ENCODE measurements around the gene PSMA7. TPM values are rescaled to one million over a fixed set of nuclear protein-coding genes. Genes with fewer than 3 reads are reported as not detected.

Gene PSMA7
- 100 to 1,000 TPM; 432 to 433 TPM for total RNA-seq

DNA sequence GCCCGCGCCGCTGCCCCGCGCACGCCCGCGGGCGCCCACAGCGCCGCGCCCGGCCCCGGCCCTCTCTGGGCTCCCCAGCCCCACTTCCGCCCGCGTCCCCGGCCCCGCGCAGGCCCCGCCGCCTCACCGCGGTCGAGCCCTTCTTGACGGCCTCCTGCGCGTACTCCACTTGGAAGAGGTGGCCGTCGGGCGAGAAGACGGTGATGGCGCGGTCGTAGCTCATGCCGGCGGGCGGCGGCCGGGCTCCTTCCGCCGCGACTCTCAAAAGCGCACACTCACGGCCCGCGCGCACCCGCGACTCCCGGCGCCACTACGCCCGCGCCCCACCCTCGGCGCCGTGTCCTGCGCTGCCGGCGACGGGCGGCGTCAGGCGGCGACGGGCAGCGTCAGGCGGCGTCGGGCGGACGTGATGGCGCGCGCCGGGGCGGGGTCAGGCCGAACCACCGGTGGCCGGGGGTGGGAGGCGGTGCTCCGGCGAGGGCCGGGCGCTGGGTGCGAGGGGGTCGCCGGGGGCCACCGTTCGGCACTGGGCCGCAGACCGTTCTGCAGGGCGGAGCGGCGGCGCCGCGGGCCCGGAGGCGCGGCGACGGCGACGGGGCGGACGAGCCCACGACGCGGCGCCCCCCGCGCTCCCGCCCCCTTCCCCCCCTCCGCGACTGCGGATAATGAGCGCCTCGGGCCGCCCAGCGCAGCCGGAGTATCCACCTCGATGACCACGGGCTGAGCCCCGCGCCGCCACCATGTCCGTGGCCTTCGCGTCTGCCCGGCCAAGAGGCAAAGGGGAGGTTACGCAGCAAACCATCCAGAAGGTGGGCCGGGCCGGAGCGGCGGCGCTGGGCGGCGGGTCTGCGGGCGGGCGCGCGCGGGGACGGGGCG lies at the start of gene PSMA7, which contains the start of gene SS18L1:
PSMA7 (minus strand) TSS at position 314 of the 876 bp plus-strand sequence; CDS start at position 223, 91 bp downstream.
SS18L1 (plus strand) TSS at position 689 of the 876 bp plus-strand sequence; CDS start at position 741, 52 bp downstream.
- POLR2A ChIA-PET, result interaction anchor here (2.6 kb wide), 1 partner anchor 21 kb away, joined by 6 read pairs; the partner anchor contains the start of gene LSM14B
- CTCF ChIA-PET, result interaction anchor here (0.8 kb wide), 1 partner anchor 132 kb away, joined by 3 read pairs; no protein-coding TSS in a partner anchor

DNA sequence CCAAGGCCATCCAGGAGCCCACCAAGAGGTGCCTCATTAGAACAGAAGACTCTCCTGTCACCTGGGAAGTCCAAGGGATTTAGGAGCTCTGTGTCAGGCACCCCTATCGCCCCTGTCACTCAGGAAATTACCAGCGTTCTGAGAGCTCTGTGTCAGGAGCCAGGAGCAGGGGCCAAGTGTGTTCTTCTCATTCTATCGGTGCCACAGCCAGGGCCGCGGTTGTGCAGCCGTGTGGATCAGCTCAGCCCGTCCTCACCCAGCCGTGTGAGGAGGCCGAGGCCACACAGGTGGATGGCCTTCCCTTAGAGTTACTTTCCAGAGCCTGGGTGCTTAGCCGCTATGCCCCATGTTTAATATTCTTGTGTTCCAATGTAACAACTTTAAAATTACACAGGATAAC lies 49.4 kb upstream of the PSMA7 start:
- CTCF ChIA-PET, result no interaction called here
- POLR2A ChIA-PET, result no interaction called here

DNA sequence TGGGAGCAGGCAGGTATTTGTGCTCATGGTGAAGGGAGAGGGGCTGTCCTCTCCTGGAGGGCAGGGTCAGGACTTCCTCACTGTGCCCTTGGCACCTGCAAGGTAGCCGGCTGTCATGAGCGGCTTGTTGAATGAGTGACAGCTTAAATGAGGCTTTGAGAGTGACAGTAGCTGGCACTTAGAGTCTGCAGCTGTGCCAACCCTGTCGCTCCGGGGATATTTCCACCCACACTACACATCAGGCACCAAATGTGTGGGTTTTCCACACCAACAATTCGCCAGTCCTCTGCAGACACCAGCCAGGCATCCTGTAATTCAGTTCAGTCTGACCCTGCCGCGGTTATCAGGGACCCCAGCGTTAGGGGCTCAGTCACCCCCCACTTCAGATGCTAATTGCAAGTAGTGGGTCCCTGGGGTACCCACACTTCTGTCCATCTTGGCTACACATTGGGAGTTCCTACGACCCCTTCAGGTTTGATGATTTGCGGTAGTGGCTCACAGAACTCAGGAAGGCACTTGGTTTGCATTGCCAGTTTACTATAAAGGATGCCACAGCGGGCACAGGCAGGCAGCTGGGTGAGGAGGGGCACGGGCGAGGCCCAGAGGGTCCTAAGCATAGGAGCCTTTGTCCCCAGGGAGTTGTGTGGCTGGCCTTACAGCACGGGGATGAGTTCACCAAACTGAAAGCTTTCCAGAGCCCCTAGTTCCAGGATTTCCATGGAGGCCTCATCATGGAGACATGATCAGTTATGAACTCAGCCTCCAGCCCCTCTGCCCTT lies 48.8 kb upstream of the PSMA7 start:
- ChIA-PET CTCF (no interaction called here), POLR2A (interaction anchor here (0.5 kb wide), 1 partner anchor 110 kb away, joined by 3 read pairs; no protein-coding TSS in a partner anchor)

DNA sequence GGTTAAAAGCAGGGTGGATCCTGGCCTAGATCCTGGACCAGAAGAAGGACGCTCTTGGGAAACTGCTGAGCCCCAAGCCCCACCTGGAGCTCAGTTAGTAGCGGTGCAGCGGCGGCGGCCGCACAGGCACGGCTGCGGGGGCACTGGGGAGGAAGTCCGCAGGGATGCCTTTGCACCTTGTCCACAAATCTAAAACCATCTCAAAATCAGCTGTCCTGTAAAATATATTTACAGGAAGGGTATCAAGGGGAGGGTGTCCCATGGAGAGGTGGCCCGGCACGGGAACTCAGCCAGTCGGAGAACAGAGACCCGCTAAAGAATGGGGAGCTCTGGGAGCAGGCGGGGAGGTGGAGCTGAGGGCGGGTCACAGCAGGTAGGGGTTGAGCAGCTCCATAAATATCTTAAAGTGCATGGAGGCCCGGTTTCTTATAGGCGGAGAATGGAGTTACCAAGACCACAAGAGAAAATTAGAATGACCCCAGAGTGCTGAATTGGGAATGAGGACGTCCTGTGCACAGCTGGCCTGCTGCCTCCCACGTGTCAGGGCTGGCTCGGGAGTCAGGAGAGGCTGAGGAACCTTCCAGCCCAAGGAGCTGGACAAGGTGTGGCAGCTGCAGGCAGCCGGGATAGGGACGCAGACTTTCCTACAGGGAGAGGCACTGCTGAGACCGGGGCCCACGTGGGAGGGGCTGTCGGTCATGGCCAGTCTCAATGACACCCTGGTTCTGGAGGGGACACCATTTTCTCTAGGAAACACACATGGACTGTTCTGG lies 47.6 kb upstream of the PSMA7 start:
- CTCF ChIA-PET, result no interaction called here
- POLR2A ChIA-PET, result no interaction called here

DNA sequence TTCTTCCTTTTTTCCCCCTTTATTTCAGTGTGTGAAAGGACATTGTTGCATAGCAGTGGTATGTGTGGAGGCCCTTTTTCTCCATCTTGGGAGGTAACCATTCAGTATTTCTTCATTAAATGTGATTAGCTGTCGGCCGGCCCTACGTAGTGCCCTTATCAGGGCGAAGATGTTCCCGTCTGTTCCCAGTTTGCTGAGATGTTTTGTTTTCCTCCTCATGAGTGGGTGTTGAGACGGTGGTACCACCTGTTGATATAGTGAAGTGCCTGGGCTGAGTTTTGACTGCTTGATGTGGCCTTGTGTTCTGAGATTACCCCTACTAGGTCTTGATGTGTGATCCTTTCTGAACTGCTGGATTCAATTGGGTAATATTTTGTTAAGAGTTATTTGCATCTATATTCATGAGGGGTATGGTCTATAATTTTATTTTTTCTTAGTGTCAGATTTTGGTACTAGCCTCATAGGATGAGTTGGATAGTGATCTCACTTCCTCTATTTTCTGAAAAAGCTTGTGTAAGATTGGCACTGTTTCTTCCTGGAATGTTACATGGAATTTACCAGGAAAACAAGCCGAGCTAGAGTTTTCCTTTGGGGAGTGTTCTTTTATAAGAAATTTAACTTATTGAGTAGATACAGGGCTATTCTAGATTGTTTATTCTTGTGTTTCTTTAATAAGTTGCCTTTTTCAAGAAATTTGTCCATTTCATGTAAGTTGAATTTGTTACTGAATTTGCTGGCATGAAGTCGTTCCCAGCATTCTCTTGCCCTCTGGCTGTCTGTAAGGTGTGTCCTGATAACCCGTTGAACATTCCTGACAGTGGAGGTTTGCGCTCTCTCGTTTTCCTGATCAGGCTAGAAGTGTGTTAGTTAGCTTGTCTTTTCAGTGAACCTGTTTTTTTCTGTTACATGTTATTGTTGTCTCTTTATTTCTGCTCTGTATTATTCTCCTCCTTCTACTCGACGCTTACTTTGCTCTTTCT lies 44.0 kb upstream of the PSMA7 start:
- ChIA-PET CTCF (no interaction called here), POLR2A (no interaction called here)

DNA sequence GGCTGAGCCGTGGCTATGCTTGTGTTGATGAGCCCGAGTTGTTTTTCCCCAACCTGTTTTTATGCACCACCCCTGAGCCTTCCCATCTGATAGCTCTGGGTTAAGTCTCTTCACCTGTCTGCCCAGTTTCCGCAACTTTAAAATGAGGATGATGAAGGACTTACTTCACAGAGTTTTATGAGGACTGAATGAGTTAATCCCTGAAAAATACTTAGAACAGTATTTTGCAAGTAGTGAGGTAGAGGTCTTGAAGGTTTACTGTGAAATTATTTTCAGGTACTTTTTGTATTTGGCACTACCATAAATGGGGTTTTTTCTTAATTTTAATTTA lies 42.9 kb upstream of the PSMA7 start:
- POLR2A ChIA-PET, result no interaction called here
- CTCF ChIA-PET, result no interaction called here

DNA sequence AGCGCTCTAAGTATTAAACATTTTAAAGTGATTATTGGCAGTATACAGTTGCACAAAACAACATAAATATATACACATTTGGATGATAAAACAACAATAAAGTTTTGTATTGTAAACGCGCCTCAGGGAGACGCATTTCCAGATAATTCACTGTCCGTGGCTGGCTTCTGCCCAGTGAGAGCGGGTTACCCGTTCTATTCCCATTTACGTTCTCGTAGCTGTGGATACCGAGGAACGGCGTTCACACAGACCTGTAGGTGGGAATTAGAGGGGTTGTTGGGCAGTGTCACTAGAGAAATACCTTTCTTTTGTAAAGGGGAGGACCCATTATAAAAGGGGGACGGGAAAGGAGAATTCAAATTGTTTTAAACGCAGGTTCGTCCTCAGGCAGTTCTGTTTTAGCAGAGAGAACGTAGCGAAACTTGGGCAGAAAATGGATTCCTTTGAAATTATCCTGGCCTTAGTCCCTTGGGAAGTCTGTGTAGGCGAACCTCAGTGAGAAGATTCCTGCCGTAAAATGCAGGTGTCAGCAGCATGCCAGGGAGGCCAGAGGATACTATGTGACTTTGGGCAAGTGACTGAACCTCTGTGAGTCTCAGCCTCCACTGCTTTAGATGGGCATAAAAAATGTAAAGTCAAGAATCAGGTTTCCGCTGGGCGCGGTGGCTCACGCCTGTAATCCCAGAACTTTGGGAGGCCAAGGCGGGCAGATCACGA lies 40.4 kb upstream of the PSMA7 start:
- CTCF ChIA-PET, result no interaction called here
- POLR2A ChIA-PET, result no interaction called here

DNA sequence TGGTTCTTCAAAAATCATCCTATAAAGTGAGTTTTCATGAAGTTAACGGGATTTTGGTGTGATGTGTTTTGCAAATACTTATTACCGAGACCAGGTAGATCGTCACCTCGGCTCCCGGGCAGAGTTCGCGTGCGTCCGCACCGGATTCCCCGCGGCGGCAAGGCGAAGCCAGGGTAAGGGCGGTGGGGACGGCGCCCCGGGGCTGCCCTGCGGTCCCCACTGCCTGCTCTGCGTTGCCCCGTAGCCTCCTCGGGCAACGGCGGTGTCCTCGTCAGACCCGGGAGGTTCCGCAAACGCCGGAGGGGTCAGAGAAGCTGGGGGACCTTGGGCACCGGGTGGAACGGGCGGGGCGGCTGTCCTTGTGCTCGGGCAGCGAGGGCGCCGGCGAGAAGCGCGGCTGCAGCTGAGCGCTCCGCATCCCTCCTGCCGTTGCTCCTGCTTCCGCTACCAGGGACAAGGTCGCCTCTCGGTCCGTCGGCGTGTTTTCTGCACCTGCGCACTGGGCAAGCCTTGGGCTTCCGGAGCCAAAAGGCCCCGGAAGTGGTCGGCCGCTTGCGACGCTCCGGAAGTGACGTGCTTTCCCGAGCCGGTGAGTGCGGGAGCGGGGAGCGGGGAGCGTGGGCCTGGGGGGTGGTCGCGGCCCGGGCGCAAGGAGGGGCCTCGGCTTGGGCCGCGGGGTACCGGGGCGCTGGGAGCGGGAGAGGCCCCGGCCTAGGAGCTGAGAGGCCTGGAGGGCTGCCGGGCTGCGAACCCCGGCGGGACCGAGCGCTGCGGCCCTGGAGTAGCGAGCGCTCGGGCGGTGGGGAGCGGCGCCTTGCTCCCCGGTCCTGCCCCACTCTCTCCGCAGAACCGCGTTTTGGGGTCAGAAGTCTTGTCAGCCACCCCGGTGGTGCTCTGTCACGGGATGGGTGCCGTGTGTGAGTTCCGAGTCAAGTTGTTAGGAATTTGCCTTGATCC lies 39.6 kb upstream of the PSMA7 start, which contains the start of gene MTG2:
MTG2 (plus strand) TSS at position 560 of the 957 bp plus-strand sequence. CDS start 10,393 bp downstream, outside the sequence.
- ChIA-PET CTCF (no interaction called here), POLR2A (no interaction called here)

DNA sequence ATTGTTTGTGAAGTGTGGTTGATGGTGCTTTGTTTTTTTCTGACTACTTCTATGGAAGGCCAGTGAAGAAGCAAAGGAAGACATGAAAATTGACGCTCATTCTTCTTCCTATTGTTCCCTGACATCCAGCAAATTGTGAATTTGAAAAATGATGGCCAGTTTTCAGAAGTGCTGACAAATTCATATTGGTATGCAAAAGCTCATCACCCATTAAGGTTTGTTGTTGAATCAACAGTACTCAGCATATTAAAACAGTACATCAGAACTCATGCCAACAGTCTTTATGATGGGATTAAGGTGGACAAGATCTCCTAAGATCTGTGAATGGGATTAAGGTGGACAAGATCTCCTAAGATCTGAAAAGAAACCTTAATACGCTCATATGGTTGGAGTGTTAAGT lies 38.6 kb upstream of the PSMA7 start:
- ChIA-PET CTCF (interaction anchor here (0.6 kb wide), 1 partner anchor 70 kb away, joined by 4 read pairs; no protein-coding TSS in a partner anchor), POLR2A (no interaction called here)

DNA sequence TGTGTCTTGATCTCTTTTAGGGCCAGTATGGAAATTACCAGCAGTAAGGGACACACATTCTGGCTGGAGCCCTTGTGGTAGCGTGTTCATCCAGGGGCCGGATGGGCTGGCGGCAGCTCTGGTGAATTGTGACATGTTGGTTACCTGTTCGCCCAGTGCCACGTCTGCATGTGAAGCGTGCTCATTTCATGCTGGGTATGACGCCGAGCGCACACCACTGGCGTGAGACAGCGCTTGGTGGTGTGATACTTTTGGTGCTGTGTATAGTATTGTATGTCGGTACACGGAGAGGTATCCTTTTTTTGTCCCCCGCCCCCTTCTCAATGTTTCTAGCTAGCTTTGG lies 35.9 kb upstream of the PSMA7 start:
- CTCF ChIA-PET, result no interaction called here
- POLR2A ChIA-PET, result no interaction called here

DNA sequence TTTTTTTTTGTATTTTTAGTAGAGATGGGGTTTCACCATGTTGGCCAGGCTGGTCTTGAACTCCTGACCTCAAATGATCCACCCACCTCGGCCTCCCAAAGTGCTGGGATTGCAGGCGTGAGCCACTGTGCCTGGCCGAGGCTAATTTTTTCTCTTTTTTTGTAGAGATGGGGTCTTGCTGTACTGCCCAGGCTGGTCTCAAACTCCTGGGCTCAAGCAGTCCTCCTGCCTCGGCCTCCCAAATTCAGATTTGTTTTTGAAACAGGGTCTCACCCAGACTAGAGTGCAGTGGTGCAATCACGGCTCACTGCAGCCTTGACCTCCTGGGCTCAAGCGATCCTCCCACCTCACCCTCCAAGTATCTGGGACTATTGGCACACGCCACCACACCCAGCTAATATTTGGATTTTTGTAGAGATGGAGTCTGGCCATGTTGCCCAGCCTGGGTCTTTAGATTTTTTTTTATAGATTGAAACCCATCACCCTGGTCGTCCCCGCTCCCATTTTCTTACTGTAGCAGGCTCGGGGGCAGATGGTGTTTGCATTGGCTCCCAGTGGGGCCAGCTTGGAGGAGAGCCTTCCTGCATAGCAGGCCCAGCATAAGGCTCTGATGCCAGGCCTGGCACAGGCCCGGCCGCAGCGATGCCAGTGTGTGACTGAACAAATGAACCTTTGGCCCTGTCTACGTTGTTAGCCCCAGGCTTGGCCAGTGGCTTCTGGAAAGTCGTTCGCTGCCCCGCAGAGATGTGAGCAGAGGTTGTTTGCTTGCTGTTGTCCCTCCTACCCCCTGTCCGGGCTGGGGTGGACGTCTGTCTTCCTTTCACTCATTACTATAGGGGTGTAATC lies 35.3 kb upstream of the PSMA7 start:
- CTCF ChIA-PET, result no interaction called here

DNA sequence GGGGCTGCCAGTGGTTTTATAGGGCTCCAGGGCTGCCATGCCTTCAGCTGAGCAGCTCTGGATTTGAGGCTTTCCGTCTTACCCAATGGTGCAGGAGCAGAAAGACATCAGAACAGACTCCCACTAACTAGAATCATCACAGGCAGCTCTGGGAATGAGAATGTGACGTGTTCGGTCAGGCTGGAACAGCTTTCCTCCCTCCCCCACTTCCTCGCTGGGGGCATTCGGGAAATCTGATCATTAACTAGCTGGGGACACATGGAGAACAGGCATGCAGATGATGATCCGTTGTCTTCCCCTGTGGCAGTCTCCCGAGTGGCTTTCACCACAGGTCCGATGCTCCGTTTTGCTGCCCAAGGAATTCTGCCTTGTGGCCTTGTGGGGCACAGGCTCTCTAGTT lies 34.1 kb upstream of the PSMA7 start:
- CTCF ChIA-PET, result interaction anchor here (0.7 kb wide), 1 partner anchor 31 kb away, joined by 4 read pairs; no protein-coding TSS in a partner anchor

More for the DNA sequence above, 35.3 kb upstream of the PSMA7 start:
- POLR2A ChIA-PET, result interaction anchor here (0.6 kb wide), 1 partner anchor 57 kb away, joined by 3 read pairs; no protein-coding TSS in a partner anchor

DNA sequence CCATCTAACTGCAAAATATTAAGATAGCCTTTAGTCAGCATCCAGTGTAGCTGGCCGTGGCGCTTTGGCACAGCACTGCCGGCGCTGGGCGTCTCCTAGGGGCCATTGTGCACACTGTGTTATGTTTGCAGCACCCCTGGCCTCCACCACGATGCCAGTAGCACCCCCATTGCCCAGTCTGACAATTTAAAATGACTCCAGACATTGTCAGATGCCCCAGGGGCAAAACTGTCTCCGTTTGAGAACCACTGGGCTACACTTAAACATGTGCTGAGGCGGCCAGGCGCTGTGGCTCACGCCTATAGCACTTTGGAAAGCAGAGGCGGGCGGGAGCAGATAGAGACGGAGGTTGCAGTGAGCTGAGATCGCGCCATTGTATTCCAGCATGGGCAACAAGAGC lies 33.7 kb upstream of the PSMA7 start:
- ChIA-PET POLR2A (interaction anchor here (0.5 kb wide), 1 partner anchor 125 kb away, joined by 3 read pairs; no protein-coding TSS in a partner anchor), CTCF (no interaction called here)

More for the DNA sequence above, 34.1 kb upstream of the PSMA7 start:
- POLR2A ChIA-PET, result interaction anchor here (0.5 kb wide), 1 partner anchor 125 kb away, joined by 3 read pairs; no protein-coding TSS in a partner anchor

DNA sequence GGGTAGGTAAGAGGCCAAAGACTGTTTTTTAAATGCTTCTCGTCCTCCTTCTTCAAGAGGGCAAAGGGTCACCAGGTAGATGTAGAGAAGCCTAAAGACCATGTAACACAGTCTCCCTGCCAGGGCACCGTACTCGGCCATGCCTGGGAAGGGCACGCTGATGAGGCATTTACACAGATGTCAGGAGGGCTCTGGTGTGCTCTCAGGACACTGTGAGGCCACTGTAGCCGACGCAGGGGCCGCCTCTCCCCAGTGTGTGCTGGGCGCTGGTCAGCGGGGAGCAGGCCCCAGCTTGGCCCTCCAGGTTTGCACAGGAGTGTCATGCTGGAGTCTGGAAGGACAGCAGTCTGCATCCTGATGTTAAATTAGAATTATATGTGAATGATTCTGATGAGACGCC lies 32.5 kb upstream of the PSMA7 start:
- ChIA-PET CTCF (no interaction called here), POLR2A (no interaction called here)

DNA sequence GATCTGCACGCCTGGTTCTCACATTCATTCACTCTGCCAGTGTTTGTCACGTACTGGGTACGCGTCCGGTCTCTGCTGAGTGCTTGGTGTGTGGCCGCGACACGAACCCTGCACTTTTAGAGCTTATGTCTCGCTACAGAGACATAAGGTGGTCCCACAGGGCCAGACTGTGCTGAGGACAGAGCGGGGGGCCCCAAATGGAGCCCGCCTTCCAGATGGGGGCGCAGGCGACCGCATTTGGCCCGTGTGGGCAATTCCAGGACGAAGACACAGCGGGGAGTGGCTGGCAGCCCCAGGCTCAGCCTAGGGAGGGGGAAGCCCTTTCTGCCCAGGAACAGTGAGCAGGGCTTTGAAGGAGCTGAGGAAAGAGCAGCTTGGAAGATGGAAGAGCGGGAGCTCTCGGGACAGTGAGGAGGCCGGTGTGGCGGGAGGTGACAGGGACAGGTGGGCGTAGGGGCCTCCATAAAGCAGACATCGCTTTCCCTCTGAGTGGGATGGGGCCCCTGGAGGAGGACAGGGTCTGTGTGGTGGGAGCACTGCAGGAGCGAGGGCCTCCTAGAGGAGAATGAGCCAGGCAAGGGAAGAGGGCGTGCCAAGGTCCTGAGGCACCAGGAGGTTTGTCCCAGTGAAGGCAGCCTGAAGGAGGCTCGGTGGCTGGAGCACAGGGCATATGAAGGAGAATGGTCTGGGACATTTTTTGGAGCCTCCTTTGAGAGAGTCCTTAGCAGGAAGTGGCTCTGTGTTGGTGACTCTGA lies 31.9 kb upstream of the PSMA7 start:
- CTCF ChIA-PET, result no interaction called here
- POLR2A ChIA-PET, result no interaction called here
